ENCODE data around the gene TPRG1.

GRCh38 chr3:189233225-189233858 lies 61.6 kb downstream of the TPRG1 start:
- no peak for TF ChIP-seq POLR2A (IDR thresholded peaks at IDR 0.05; ENCODE audit: low read depth, low read length)
- TF ChIP-seq POLR2AphosphoS5 (IDR thresholded peaks at IDR 0.05; ENCODE audit: low read depth, low read length), result no peak
- TF ChIP-seq TAF1 (IDR thresholded peaks at IDR 0.05; ENCODE audit: low read depth, low read length), result no peak
- no peak for TF ChIP-seq SPI1 (IDR thresholded peaks at IDR 0.05; ENCODE audit: low read depth, low read length)
- no peak for TF ChIP-seq PAX5 (IDR thresholded peaks at IDR 0.05; ENCODE audit: insufficient read depth, low read length, severe bottlenecking)
- TF ChIP-seq POU2F2 (IDR thresholded peaks at IDR 0.05; ENCODE audit: low read depth, low read length), result no peak
